Measurements from ENCODE around the gene AGAP2. TPM values are rescaled to one million over a fixed set of nuclear protein-coding genes. Genes with fewer than 3 reads are reported as not detected.

The AGAP2 gene
- polyA plus RNA-seq, 2 of the 4 experiments (the other 2 are of a cell fraction): 0.26 to 0.45 TPM

- 95% methylated on average over 15 of the region's 15 CpGs for WGBS (ENCODE audit: missing lambda C conversion rate)
- CTCF ChIA-PET: interaction anchor here (0.5 to 13.8 kb wide), 9 partner anchors 11 to 186 kb away, joined by 3 to 242 read pairs (median 3); partner anchors contain the start of gene AGAP2
- TF ChIP-seq, protein P1, sequence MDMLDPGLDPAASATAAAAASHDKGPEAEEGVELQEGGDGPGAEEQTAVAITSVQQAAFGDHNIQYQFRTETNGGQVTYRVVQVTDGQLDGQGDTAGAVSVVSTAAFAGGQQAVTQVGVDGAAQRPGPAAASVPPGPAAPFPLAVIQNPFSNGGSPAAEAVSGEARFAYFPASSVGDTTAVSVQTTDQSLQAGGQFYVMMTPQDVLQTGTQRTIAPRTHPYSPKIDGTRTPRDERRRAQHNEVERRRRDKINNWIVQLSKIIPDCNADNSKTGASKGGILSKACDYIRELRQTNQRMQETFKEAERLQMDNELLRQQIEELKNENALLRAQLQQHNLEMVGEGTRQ (IDR thresholded peaks at IDR 0.05): no peak
- no peak for TF ChIP-seq MAFK (IDR thresholded peaks at IDR 0.05; ENCODE audit: partially characterized antibody)
- TF ChIP-seq, protein P2, sequence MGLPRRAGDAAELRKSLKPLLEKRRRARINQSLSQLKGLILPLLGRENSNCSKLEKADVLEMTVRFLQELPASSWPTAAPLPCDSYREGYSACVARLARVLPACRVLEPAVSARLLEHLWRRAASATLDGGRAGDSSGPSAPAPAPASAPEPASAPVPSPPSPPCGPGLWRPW (IDR thresholded peaks at IDR 0.05): no peak
- no peak for TF ChIP-seq FOSL2 (IDR thresholded peaks at IDR 0.05)
- TF ChIP-seq FOSL2 (CRISPR knock-in tag; IDR thresholded peaks at IDR 0.05): no peak
- no peak for TF ChIP-seq KDM1A (IDR thresholded peaks at IDR 0.05; ENCODE audit: low read depth)
- TF ChIP-seq, protein P3, sequence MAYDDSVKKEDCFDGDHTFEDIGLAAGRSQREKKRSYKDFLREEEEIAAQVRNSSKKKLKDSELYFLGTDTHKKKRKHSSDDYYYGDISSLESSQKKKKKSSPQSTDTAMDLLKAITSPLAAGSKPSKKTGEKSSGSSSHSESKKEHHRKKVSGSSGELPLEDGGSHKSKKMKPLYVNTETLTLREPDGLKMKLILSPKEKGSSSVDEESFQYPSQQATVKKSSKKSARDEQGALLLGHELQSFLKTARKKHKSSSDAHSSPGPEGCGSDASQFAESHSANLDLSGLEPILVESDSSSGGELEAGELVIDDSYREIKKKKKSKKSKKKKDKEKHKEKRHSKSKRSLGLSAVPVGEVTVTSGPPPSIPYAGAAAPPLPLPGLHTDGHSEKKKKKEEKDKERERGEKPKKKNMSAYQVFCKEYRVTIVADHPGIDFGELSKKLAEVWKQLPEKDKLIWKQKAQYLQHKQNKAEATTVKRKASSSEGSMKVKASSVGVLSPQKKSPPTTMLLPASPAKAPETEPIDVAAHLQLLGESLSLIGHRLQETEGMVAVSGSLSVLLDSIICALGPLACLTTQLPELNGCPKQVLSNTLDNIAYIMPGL (CRISPR knock-in tag; IDR thresholded peaks at IDR 0.05; ENCODE audit: borderline replicate concordance): no peak
- no peak for TF ChIP-seq PHF8 (IDR thresholded peaks at IDR 0.05; ENCODE audit: borderline replicate concordance, low read depth)
- TF ChIP-seq HEYL (CRISPR knock-in tag; IDR thresholded peaks at IDR 0.05): no peak
- TF ChIP-seq ESRRA (IDR thresholded peaks at IDR 0.05; ENCODE audit: borderline replicate concordance, low read length): no peak
- no peak for TF ChIP-seq MYC (IDR thresholded peaks at IDR 0.05; ENCODE audit: borderline replicate concordance, low read length)
- TF ChIP-seq POLR2AphosphoS2 (conservative IDR thresholded peaks at IDR 0.05; ENCODE audit: low read length): no peak
- no peak for TF ChIP-seq ZFP36 (IDR thresholded peaks at IDR 0.05; ENCODE audit: borderline replicate concordance, partially characterized antibody)
- no peak for TF ChIP-seq RARB (CRISPR knock-in tag; IDR thresholded peaks at IDR 0.05)
- no peak for TF ChIP-seq CBX2 (IDR thresholded peaks at IDR 0.05; ENCODE audit: borderline replicate concordance, low read depth)
- no peak for TF ChIP-seq ZNF302 (CRISPR knock-in tag; IDR thresholded peaks at IDR 0.05)
- no peak for TF ChIP-seq ELK1 (IDR thresholded peaks at IDR 0.05; ENCODE audit: low read depth, low read length)
- TF ChIP-seq MAZ (IDR thresholded peaks at IDR 0.05; ENCODE audit: borderline replicate concordance, low read depth, low read length): no peak
- TF ChIP-seq HDAC2 (IDR thresholded peaks at IDR 0.05): no peak
Measured at GRCh38 chr12:57718641-57719528, 19.7 kb downstream of the AGAP2 start.

GRCh38 chr12:57717846-57718640 is 20.5 kb downstream of the AGAP2 start:
- no peak for DNase-seq (ENCODE audit: low read depth in 1 of 2, low spot score in 1 of 2)
- Histone ChIP-seq H3K4me1 (no peaks in the 10 kb centered on the region), H3K4me2 (no peak overlapping the region), H3K27ac (no peak overlapping the region), H3K9me3 (no peaks in the 10 kb centered on the region), H3K4me3 (no peak overlapping the region)
- CTCF ChIA-PET: interaction anchor here (0.7 to 13.8 kb wide), 9 partner anchors 8 to 134 kb away, joined by 3 to 242 read pairs (median 4); partner anchors contain the start of gene AGAP2
- TF ChIP-seq GATA3 (IDR thresholded peaks at IDR 0.05; ENCODE audit: borderline replicate concordance): no peak
- no peak for TF ChIP-seq NPAS2 (CRISPR knock-in tag; IDR thresholded peaks at IDR 0.05; ENCODE audit: borderline replicate concordance)
- TF ChIP-seq, protein P4, sequence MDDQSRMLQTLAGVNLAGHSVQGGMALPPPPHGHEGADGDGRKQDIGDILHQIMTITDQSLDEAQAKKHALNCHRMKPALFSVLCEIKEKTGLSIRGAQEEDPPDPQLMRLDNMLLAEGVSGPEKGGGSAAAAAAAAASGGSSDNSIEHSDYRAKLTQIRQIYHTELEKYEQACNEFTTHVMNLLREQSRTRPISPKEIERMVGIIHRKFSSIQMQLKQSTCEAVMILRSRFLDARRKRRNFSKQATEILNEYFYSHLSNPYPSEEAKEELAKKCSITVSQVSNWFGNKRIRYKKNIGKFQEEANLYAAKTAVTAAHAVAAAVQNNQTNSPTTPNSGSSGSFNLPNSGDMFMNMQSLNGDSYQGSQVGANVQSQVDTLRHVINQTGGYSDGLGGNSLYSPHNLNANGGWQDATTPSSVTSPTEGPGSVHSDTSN (IDR thresholded peaks at IDR 0.05): no peak
- TF ChIP-seq CBX2 (IDR thresholded peaks at IDR 0.05; ENCODE audit: borderline replicate concordance, low read depth): no peak
- TF ChIP-seq ESRRA (IDR thresholded peaks at IDR 0.05; ENCODE audit: borderline replicate concordance, low read length): no peak
- no peak for TF ChIP-seq EP300 (IDR thresholded peaks at IDR 0.05)
- TF ChIP-seq, protein P5, sequence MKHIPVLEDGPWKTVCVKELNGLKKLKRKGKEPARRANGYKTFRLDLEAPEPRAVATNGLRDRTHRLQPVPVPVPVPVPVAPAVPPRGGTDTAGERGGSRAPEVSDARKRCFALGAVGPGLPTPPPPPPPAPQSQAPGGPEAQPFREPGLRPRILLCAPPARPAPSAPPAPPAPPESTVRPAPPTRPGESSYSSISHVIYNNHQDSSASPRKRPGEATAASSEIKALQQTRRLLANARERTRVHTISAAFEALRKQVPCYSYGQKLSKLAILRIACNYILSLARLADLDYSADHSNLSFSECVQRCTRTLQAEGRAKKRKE (CRISPR knock-in tag; IDR thresholded peaks at IDR 0.05; ENCODE audit: low read depth): no peak
- TF ChIP-seq FOSB (CRISPR knock-in tag; IDR thresholded peaks at IDR 0.05): no peak
- TF ChIP-seq JUNB (IDR thresholded peaks at IDR 0.05): no peak
- 93% methylated on average over 22 of the region's 22 CpGs for WGBS (ENCODE audit: missing lambda C conversion rate)
- POLR2A ChIA-PET: no interaction called here
- no peak for ATAC-seq
- FAIRE-seq: no peak

More at GRCh38 chr12:57718641-57719528, 19.7 kb downstream of the AGAP2 start:
- no peaks in the 10 kb centered on the region for H3K9me3 ChIP-seq
- H3K4me2 ChIP-seq: no peak overlapping the region
- POLR2A ChIA-PET: interaction anchor here (0.5 kb wide), 1 partner anchor 208 kb away, joined by 3 read pairs; no protein-coding TSS in a partner anchor
- DNase-seq (ENCODE audit: low read depth in 1 of 2, low spot score in 1 of 2) (no peak), ATAC-seq (no peak), FAIRE-seq (no peak)
- H3K4me1 ChIP-seq: 0 out of 3 replicates have a peak, but pooled peaks cover 5% of the 10 kb centered on the region
- no peak overlapping the region for H3K27ac ChIP-seq
- no peak overlapping the region for H3K4me3 ChIP-seq
